ENCODE results near the gene SALL3.

The SALL3 gene

GRCh38 chr18:78965917-78966792, 13.5 kb upstream of the SALL3 start:
- DNase-seq (ENCODE audit: low read depth) = no peak

DNA sequence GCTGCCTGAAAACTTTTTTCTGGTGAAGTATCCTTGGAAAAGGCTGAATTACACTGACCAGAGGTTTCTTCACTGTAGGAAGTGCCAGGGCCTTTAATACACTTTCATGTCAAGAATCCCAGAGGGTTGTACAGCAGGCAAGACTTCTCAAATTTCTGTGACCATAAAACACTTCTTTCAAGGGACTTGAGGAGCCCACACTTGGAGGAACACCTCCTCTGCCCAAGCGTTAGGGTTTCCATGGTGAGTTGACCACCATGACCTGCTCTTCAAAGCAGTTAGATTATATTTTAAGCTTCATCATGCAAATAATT, 12.9 kb upstream of the SALL3 start:
- DNase-seq (ENCODE audit: low read depth) = no peak

DNA sequence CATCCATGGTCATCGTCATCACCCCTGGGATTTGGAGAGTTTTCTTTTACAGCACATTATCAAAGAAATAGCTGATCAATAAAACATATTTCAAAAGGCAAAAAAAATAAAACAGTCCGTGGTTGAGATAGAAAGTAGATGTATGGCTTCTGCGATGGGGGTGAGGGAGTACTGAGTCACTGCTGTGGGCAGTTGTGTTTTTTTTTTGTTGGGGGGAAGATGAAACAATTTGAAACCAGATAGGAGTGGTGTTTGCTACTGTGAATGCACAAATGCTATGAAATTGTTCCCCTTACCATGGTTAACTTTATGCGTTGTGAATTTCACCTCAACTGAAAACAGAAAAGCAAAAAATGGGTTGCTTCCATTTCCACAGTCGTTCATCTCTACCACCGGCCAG, 11.9 kb upstream of the SALL3 start:
- DNase-seq (ENCODE audit: low read depth) = no peak

DNA sequence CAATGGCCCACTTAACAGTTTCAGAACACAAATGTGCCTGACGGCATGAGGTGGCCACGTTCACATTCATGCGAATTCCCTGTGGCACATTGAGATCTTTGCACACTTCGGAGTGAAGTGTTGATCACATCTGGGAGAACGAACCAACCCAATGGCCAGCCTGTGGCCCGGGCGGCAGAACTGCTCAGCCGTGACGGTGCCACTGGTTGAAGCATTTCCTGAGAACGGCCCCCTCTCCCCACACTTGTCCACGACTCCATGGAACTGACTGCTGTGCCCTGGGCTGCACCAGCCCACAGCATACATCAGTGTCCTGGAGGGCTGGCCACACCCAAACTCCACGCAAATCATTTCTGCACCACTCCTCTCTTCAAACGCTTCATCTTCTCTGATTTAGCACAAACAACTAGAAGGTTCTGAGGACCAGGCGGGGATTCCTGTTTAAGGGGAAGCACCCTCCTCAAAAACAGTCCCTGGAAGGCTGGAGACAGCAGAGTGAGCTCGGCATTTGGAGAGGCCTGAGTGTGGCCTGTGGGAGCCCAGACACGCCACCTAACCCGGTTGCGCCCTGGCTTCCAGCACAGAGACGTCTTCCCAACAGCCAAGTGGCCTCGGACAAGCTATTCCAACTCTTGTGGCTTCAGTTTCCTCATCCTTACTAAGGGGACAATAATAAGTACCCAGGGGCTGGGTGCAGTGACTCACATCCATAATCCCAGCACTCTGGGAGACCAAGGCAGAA, 9.9 kb upstream of the SALL3 start:
- DNase-seq (ENCODE audit: low read depth) = no peak

GRCh38 chr18:78970774-78971333, 8.8 kb upstream of the SALL3 start:
- DNase-seq (ENCODE audit: low read depth) = no peak

- no peak for DNase-seq (ENCODE audit: low read depth)
Measured at GRCh38 chr18:78971511-78972245, 7.9 kb upstream of the SALL3 start.

DNA sequence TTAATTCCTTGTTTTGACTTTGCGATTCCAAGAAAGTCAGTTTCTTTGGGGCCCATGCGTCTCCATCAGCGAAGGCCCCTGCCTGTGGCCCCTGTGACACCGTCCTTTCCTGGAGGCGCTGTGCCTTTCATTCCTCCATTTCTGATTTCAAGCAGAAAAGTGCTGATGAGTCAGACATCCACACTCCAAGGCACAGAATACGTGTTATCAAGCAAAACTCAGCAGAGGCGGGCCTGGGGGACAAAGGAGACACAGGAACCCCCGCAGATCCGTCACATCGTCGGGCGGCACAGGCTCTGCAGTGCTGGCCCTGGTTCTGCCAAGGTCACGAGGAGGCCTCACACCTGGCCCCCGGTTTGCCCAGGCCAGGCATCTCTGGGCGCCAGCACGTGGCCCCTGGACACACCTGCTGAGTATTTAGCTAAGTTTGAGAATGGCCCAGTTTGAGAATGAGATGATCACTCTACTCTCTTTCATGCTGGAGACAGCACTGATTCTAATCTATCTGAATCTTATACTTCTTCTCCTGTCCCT, 7.2 kb upstream of the SALL3 start:
- no peak for DNase-seq (ENCODE audit: low read depth)

DNA sequence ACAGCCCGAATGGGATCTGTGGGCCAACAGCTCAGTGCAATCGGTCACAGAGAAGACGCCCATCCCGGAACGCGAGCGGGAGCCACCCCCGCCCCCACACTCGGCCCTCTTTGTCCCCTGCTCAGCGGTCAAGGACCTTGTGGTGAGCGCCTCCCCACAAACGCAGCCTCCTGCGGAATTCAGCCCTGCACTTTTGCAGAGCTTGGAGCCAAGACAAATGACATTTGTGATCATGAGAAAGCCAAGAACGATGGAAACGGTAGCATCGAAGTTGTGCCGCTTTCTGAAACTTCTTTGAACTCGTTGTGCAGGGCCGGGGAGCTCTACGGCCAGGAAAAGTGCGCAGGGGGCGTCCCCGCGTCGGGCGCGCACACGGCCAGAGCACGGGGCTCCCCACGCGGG, 6.7 kb upstream of the SALL3 start:
- DNase-seq (ENCODE audit: low read depth) = no peak

- DNase-seq (ENCODE audit: low read depth) = no peak
Measured at GRCh38 chr18:78973357-78974083, 6.1 kb upstream of the SALL3 start.

- no peak for DNase-seq (ENCODE audit: low read depth)
Measured at GRCh38 chr18:78974115-78974761, 5.4 kb upstream of the SALL3 start.

DNA sequence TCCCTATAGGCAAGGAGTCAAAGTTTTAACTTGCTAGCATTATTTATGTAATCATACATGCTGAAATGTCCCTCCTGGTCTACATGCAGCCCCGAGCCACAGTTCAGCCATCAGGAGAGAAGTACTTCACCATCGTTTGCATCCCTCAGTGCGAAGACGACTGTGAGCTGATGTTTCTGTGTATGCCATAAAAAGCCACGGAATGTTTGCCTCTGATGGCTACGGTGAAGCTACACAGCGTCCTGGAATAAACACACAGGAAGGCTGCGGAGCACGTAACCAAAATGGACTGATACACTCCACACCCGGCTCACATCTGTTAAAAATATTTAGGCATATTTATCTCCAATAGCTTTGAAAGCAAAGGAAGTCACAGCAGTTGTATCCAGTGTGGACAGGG, 4.3 kb upstream of the SALL3 start:
- no peak for DNase-seq (ENCODE audit: low read depth)

DNA sequence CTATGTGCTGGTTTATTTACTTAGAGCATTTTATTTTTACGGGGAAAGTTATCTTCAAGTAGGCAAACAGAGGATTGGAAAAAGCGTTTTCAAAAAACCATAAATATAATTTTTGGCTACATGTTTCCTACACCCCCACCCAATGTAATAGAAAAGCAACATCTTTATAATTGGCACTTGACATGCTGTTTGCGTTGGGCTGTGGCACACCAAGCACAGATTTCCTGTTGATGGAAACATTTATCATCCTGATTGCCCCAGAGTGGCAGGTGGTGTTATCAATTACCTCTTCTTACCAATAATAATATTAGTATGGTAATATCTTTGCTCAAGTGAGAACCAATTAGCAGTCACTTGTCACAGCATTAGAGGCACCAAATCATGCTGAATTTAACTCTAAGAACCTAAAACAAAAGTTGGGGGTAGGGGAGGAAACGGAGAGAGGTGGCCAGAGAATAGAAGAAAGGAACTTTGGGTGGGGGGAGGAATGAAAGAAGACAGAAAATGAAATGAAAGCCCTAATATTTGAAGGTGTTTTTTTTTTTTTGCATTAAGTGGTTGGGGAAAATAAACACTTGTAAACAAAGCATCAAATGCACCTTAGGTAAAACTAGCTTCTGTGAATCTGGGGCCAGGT, 3.8 kb upstream of the SALL3 start:
- no peak for DNase-seq (ENCODE audit: low read depth)

DNA sequence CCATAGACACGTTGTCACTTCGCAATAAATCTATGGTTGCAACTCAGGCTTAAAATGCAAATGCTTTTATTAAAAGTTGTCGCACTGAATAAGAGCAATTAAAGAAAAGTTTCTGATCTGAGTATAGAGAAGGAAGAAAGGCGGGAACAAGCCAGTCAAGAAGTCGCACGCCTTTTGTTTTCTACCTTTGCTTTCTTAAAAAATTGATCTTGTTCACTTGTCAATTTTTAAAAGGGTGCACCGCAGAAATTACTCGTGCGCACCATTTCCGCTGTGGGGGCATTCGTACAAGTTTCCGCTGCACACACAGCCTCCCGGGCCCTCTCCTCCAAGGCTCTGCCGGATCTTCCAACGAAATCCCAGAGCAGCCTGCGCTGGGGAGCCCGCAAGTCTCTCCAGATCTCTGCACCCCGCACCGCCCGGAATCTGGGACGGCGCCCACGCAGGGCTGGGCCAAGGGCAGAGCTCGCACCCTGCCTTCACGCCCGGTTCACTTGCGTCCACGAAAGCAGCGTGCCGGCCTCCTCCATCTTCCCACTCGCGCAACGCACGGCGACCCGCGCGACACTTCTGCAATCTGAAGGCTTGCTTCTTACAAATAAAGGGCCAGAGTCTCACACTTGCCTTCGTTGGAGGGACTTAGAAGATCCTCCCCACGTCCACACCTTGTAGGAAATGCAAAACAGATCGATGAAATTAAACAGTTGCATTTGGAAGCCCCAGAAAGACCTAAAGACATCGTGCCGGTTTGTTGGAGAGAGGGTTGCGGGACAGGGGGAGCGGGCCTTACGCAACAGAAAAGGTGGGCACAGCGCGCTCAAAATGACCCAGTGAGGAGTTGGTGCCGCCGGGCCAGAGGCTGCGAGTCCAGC, 2.6 kb upstream of the SALL3 start:
- DNase-seq (ENCODE audit: low read depth) = no peak

DNA sequence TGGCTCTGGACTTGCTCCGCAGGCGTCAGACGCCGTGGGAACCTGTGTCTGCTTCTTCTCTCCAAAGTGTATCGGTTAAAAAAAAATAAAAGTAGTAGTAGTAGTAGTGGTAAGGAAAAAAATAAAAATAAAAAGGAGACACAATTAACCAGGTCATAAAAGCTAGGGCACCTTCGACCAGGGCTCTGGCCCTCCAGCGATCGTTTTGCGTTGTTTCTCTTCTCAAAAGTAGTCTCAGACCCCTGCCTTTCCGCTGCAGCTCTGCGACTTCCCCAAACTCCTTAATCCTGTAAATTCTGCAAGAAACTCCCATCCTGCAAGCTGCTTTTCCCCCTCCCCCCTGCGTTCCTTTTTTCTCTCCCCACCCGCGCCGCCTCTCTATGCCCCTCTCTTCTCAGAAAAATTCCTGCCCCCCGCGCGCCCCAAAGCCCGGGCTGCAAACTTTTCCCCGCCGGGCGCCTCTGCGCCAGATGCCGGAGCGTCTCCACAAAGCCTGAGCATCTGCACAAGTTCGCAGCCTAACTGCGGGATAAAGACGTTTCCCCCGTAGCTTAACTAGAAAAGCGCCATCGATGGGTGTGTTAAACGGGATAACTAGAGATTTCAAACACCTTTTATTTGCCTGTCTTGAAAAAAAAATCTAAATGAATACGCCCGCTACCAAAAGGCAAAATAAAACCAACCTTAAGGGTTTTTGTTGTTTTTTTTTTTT, 1.8 kb upstream of the SALL3 start:
- no peak for DNase-seq (ENCODE audit: low read depth)

DNA sequence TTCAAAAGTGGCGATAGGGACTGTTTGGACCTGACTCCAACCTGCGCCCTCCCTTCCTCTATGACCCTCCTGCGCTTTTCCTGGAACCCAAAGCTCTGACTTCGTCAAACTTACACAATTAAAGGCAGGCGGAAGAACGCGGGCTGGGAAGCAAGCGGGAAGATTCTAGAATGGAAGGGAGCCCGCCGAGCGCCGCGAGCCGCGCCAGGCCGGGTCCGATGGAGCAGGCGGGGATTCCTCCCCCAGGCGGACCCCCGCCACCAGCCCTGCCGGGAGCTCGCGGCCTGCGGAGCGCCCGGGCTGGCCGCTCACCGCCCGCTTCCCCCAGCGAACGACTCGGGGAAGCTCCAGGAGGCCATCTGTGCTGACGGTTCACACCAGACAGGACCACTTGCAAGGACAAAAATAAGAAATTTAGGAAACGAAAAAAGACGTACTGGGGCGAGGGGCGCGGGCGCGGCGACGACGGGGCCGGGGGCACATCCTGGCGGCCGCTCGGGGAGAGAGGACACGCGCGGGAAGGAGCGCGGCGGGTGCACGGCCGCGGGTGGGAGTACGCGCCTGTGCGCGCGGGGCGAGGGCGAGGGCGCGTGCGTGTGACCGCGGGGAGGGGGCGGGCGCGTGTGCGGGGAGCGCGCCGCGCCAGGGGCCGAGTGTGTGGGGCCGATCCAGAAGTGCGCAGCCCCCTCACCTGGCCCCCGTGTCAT, 1.1 kb upstream of the SALL3 start:
- DNase-seq (ENCODE audit: low read depth) = no peak

- no peak for DNase-seq (ENCODE audit: low read depth)
Measured at GRCh38 chr18:78979056-78979729, 425 bp upstream of the SALL3 start.

- DNase-seq (ENCODE audit: low read depth) = no peak
Measured at GRCh38 chr18:78980279-78980771, 707 bp downstream of the SALL3 start.

All from T-helper 22 cell (primary cell).